Motor neuron (in vitro differentiated cells): Measurements from ENCODE around the gene PYROXD2. TPM values are rescaled to one million over a fixed set of nuclear protein-coding genes. Genes with fewer than 3 reads are reported as not detected.

Experiments
- ATAC-seq, 8 experiments: fragments of 200-7000 bp; cut with Tn5 transposase; replicated peaks in 6 of 8; 2 replicates each; pipeline ENCODE4 v1.8.0; 2021; ENCODE audit warnings: mild to moderate bottlenecking in 8 of 8, moderate library complexity in 8 of 8
- H3K27ac ChIP-seq, 2 donors: fragments of 250-450 bp; sonication (Bioruptor Pico); 2 replicates each; pipeline ENCODE4 v1.9.0; 2021; ENCODE audit warnings: antibody characterized with exemption in 2 of 2, mild to moderate bottlenecking in 2 of 2, moderate library complexity in 1 of 2
- H3K4me1 ChIP-seq, 2 donors: fragments of 250-450 bp; sonication (Bioruptor Pico); replicated peaks in 1 of 2; 2 replicates each; pipeline ENCODE4 v1.6.1; 2021; ENCODE audit warnings: antibody characterized with exemption in 2 of 2, mild to moderate bottlenecking in 2 of 2, moderate library complexity in 1 of 2
- H3K4me3 ChIP-seq, 5 donors: fragments of 250-450 bp; sonication (Bioruptor Pico); 2 replicates each; pipeline ENCODE4 v1.9.0; 2021; ENCODE audit warnings: antibody characterized with exemption in 5 of 5, mild to moderate bottlenecking in 5 of 5, moderate library complexity in 4 of 5
- WGBS, 10 experiments: fragments of 450-650 bp; shearing (Covaris generic); methylation state at CpG; one replicate each; pipeline ENCODE4 v1.0.0; 2022; 5-methylcytosine and 5-hydroxymethylcytosine counted together
- in situ Hi-C, 9 experiments: fragments of 400-800 bp; cut with MboI; loops; one replicate each; pipeline ENCODE4 v1.15.0; 2021; ENCODE audit warnings: low sequenced_read_pairs in 9 of 9, low pct_unique_long_range_greater_than_20kb in 2 of 9; ENCODE audit not compliant: unreplicated experiment in 9 of 9
- total RNA-seq, 8 experiments: library from RNA; unstranded; fragments of 300-600 nt; gene quantifications; 2 replicates each; pipeline versions ENCODE4 v1.2.3 to v1.2.4, GENCODE V29; 2022

PYROXD2 gene
- total RNA-seq, 8 experiments from 2014 or later, result 2.7 to 34.6 (median 7.6) TPM

GRCh38 chr10:98338896-98339295, 76.1 kb downstream of the PYROXD2 start:
- Histone ChIP-seq H3K27ac (no peak overlapping the region), H3K4me1 (peaks cover 5 to 10% of the 10 kb centered on the region in 2 donors), H3K4me3 (no peak overlapping the region)
- 10 to 100% (median 95%) methylated on average over 1 to 4 of the region's 5 CpGs; no CpG with 5 or more reads in 2 of the 10 experiments for WGBS, 10 experiments
- in situ Hi-C loops, result no loop called here
- ATAC-seq, result no peak

DNA sequence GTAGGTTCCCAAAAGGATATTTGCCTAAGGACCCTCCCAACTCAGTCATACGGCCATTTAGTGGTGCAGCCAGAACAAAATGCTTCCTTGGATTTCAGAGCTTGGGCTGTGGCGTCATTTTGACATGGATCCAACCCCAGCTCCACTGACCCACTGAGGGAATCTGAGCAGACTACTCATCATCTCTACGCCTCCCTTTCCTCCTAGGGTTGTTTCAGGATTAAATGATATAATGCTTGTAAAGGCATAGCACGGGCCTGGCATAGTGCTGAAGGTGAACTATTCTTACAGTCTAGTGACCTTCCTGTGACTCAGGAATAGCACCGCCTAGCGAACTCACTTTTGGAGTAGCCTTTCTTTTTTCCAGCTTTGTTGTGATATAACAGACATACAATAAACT, 76.7 kb downstream of the PYROXD2 start:
- ATAC-seq, result peak in 1 of 8 experiments; percentile 15
- WGBS, 10 experiments, result 34 to 89% (median 76%) methylated on average over 1 to 4 of the region's 6 CpGs; no CpG with 5 or more reads in 3 of the 10 experiments
- H3K4me3 ChIP-seq, result no peak overlapping the region
- H3K27ac ChIP-seq, result no peak overlapping the region
- peaks cover 5 to 10% of the 10 kb centered on the region in 2 donors for H3K4me1 ChIP-seq
- in situ Hi-C loops, result no loop called here

DNA sequence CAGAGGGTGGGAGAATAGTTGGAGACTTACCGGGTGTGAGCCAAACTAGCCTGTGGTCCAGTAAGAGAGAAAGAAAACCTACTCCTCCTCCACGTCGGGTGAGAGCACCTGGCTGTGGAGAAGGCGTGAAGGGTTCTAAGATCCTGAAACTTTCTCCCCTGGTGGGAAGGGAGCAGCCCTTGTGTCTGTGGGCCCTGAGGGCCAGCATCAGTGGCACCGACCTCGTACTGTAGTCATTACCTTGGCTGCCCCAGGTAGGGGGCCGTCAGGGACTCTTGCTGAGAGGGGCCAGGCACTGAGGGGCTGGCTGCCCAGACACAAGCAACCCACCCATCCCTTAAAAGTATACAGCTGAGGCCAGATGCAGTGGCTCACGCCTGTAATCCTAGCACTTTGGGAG, 77.5 kb downstream of the PYROXD2 start:
- Histone ChIP-seq H3K4me1 (peaks cover 5 to 7% of the 10 kb centered on the region in 2 donors), H3K27ac (no peak overlapping the region), H3K4me3 (no peak overlapping the region)
- in situ Hi-C loops, result no loop called here
- 69 to 93% (median 86%) methylated on average over 1 to 3 of the region's 8 CpGs; no CpG with 5 or more reads in 7 of the 10 experiments for WGBS, 10 experiments
- no peak for ATAC-seq

Other genes with a start within 250 kb of the PYROXD2 start
- 100 to 1,000 TPM in 1 of 8 experiments, 10 to 100 TPM in 2, 1 to 10 TPM in 2, under 1 TPM in 3; 0.52 to 176 (median 1.9) TPM for gene LOXL4, start 147.0 kb downstream of the PYROXD2 start, total RNA-seq
- gene HPS1, start 31.8 kb upstream of the PYROXD2 start, total RNA-seq, result 10 to 100 TPM in 7 of 8 experiments, 1 to 10 TPM in 1; 8.6 to 76.9 (median 20.5) TPM